ENCODE results near the gene FZD8. TPM values are rescaled to one million over a fixed set of nuclear protein-coding genes. Genes with fewer than 3 reads are reported as not detected.

Gene FZD8
- total RNA-seq, 2 experiments from 2014 or later, result 0.15 to 0.22 TPM

DNA sequence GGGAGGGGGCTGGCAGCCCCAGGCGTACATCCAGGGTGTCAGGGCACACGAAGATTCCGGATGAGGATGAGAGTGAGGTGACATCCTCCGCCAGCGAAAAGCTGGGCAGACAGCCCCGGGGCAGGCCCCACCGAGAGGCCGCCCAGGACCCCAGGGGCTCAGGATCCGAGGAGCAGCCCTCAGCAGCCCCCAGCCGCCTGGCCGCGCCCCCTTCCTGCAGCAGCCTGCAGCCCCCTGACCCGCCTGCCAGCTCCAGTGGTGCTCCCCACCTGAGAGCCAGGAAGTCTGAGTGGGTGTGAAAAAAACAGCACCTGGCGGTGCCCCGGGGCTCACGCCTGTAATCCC is 33.8 kb downstream of the FZD8 start:
- H3K27me3 Mint-ChIP-seq, result peaks cover 35% of the 10 kb centered on the region
- peaks cover 2% of the 10 kb centered on the region for H3K9me3 Mint-ChIP-seq
- no peak for DNase-seq
- POLR2A ChIA-PET, result no interaction called here
- H3K36me3 Mint-ChIP-seq (ENCODE audit: low read depth), result no peaks in the 10 kb centered on the region
- no peak overlapping the region for H3K4me3 Mint-ChIP-seq
- CTCF ChIA-PET, result no interaction called here
- peaks cover 6% of the 10 kb centered on the region for H3K4me1 Mint-ChIP-seq
- no peak overlapping the region for H3K27ac Mint-ChIP-seq

DNA sequence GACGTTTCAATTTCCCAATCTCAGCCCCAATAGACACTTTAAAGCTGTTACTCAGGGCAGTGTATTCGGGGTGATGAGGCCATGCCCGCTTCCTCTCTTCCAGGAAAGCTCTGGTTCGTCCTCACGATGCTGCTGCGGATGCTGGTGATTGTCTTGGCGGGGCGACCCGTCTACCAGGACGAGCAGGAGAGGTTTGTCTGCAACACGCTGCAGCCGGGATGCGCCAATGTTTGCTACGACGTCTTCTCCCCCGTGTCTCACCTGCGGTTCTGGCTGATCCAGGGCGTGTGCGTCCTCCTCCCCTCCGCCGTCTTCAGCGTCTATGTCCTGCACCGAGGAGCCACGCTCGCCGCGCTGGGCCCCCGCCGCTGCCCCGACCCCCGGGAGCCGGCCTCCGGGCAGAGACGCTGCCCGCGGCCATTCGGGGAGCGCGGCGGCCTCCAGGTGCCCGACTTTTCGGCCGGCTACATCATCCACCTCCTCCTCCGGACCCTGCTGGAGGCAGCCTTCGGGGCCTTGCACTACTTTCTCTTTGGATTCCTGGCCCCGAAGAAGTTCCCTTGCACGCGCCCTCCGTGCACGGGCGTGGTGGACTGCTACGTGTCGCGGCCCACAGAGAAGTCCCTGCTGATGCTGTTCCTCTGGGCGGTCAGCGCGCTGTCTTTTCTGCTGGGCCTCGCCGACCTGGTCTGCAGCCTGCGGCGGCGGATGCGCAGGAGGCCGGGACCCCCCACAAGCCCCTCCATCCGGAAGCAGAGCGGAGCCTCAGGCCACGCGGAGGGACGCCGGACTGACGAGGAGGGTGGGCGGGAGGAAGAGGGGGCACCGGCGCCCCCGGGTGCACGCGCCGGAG is 34.4 kb downstream of the FZD8 start:
- POLR2A ChIA-PET, result no interaction called here
- CTCF ChIA-PET, result interaction anchor here (0.6 kb wide), 1 partner anchor 207 kb away, joined by 3 read pairs; no protein-coding TSS in a partner anchor

DNA sequence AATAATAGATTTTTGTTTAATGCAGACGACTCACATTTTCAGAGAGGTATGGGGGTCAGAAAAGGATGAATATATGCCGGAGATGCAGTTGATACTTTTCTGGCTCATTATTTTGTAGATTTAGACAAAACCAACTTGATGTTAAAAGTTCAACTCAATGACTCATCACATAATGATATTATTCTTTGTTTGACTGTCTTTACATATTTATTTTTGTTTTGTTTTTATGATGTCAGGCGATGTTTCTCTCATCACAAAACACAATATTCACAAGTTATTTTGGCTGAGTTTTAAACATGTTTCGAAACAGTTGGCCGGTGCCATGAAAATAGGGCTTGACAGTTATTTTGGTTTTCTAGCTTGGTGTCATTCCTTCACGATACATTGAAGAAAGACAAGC is 35.7 kb downstream of the FZD8 start:
- DNase-seq, result no peak
- H3K4me1 Mint-ChIP-seq, result peaks cover 6% of the 10 kb centered on the region
- H3K9me3 Mint-ChIP-seq, result peaks cover 2% of the 10 kb centered on the region
- no peaks in the 10 kb centered on the region for H3K36me3 Mint-ChIP-seq (ENCODE audit: low read depth)
- H3K4me3 Mint-ChIP-seq, result no peak overlapping the region
- CTCF ChIA-PET, result no interaction called here
- no peak overlapping the region for H3K27ac Mint-ChIP-seq
- peaks cover 37% of the 10 kb centered on the region for H3K27me3 Mint-ChIP-seq
- POLR2A ChIA-PET, result no interaction called here

More for the DNA sequence above, 34.4 kb downstream of the FZD8 start:
- peak; percentile 10 for DNase-seq
- H3K27me3 Mint-ChIP-seq, result peaks cover 35% of the 10 kb centered on the region
- H3K9me3 Mint-ChIP-seq, result peaks cover 2% of the 10 kb centered on the region
- no peak overlapping the region for H3K27ac Mint-ChIP-seq
- H3K4me3 Mint-ChIP-seq, result peak overlapping the region; percentile 55
- H3K36me3 Mint-ChIP-seq (ENCODE audit: low read depth), result no peaks in the 10 kb centered on the region
- peaks cover 6% of the 10 kb centered on the region for H3K4me1 Mint-ChIP-seq

DNA sequence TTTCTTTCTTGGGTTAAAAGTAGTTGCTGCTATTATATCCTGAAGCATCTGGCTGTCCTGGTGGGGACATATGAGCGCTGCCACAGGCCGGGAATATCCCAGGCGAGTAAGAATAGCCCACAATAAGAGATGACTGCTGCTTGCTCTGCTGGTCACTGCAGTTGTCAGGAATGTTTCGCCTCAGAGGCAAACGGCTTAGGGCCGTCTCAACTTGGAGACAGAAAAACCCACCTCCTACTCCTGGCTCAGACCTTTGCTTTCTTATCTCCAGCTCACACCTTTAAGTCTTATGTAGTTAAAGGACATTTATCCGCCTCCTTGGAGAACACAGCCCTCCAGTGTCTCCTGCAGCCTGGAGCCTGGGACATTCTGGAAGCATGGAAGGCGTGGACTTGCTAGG is 36.9 kb downstream of the FZD8 start, which contains the start of gene GJD4:
Gene GJD4, plus strand, starts transcription at position 151 of the 400 bp plus-strand sequence. Its CDS starts 227 bp downstream, at position 378.
- ChIA-PET CTCF (no interaction called here), POLR2A (no interaction called here)
- Mint-ChIP-seq H3K27ac (no peak within 1 kb of the TSS), H3K36me3 (ENCODE audit: low read depth) (no peaks in the 10 kb centered on the region), H3K4me3 (no peak within 1 kb of the TSS), H3K9me3 (peaks cover 2% of the 10 kb centered on the region), H3K27me3 (peaks cover 38% of the 10 kb centered on the region), H3K4me1 (peaks cover 6% of the 10 kb centered on the region)
- no peak for DNase-seq

DNA sequence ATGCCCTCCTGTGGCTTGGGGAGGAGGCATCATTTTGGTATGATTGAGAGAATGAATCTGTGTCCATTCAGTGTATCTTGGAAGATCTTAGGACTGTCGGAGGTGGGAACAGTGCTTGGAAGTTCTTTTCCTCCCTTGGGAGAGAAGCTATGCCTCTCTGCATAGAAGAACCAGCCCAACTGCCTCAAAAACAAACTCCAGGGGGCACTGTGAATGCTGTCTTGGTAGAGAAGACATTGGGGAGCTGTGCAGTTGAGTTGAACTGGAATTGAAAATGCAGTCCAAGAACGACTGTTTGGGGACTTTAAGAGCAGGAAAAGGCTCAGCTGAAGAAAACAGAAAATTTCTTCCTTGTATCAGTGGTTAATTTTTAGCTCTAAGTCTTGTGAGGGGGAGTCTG is 41.9 kb downstream of the FZD8 start:
- no peak for DNase-seq
- Mint-ChIP-seq H3K9me3 (peaks cover 3% of the 10 kb centered on the region), H3K36me3 (ENCODE audit: low read depth) (no peaks in the 10 kb centered on the region), H3K27me3 (peaks cover 18% of the 10 kb centered on the region), H3K4me1 (no peaks in the 10 kb centered on the region), H3K27ac (no peak overlapping the region), H3K4me3 (no peak overlapping the region)
- ChIA-PET POLR2A (no interaction called here), CTCF (no interaction called here)

DNA sequence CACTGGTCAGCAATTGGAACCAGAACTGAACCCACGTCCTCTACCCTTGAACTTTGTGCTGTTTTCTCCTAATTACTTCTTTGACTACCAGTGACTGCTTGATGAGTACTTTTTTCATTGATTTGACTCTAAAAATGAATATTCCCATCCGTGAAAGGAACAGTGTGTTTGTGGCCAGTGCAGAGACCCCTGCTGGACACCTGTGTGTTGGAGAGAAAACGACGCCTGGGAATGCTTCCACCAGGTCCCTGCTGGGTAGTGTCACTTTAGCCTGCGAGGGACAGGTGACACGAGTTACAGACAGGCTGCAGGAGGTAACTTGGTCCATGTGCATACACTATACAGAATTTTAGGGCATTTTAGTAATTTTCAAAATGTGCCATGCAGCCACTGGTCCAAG is 43.7 kb downstream of the FZD8 start:
- Mint-ChIP-seq H3K27me3 (peaks cover 6% of the 10 kb centered on the region), H3K4me3 (no peak overlapping the region), H3K9me3 (peaks cover 3% of the 10 kb centered on the region), H3K4me1 (no peaks in the 10 kb centered on the region), H3K36me3 (ENCODE audit: low read depth) (no peaks in the 10 kb centered on the region), H3K27ac (no peak overlapping the region)
- DNase-seq, result no peak
- POLR2A ChIA-PET, result no interaction called here
- CTCF ChIA-PET, result no interaction called here

DNA sequence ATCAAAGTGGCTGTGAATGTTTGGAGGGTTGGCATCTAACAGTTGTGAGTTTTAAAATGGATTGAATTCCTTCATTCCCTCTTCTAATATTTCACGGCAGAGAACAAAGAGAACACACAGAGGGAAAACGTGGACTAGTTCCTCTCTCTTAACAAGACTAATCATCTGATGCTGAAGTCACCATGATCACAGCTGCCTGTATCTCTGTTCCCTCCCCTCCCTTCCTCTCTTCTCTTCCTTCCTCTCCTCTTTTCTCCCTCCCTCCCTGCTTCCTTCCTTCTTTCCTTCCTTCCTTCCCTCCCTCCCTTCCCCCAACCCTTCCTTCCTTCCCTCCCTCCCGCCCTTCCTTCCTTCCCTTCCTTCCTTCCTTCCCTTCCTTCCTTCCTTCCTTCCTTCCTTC is 47.0 kb downstream of the FZD8 start:
- CTCF ChIA-PET, result no interaction called here
- Mint-ChIP-seq H3K27me3 (peaks cover 10% of the 10 kb centered on the region), H3K4me1 (no peaks in the 10 kb centered on the region), H3K27ac (no peak overlapping the region), H3K4me3 (no peak overlapping the region), H3K36me3 (ENCODE audit: low read depth) (no peaks in the 10 kb centered on the region), H3K9me3 (peaks cover 3% of the 10 kb centered on the region)
- no peak for DNase-seq
- POLR2A ChIA-PET, result no interaction called here

DNA sequence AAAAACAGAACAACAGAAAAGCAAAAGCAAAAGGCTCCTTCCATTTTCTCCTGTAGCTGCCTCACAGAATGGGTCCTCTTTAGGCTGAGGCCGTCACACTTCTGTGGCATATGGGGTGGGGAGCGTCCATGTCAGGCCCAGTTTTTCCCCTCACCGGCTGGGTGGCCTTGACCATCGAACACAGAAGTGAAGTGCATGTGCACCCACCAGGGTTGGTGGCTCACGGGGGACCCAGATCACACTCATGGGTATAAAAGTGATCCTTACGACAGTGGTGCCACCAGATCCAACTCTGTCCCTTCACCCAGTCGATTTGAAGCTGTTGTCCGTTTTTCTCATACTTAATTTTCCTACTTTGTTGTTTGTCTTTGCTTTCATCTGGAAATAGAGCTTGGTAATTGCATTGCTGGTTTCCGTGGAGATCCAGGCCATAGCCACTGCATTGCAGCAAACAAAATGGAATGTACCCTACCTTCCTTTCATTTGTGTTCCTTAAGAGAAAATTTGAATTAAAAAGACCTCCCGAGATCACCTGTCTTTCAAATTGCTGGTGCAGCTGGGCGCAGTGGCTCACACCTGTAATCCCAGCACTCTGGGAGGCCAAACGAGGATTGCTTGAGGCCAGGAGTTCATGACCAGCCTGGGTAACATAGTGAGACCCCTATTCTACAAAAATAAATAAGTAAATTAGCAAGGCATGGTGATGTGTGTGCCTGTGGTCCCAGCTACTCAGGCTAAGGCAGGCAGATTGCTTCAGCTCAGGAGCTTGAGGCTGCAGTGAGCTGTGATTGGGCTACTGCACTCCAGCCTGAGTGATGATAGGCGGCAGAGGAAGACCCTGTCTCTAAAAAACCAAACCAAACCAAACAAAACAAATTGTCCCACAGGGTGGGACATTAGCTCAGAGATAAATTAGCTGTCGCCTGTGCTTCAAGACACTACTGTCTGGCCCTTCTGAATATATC is 47.7 kb downstream of the FZD8 start:
- Mint-ChIP-seq H3K36me3 (ENCODE audit: low read depth) (no peaks in the 10 kb centered on the region), H3K4me3 (no peak overlapping the region), H3K27ac (no peak overlapping the region), H3K4me1 (no peaks in the 10 kb centered on the region), H3K27me3 (peaks cover 8% of the 10 kb centered on the region), H3K9me3 (peaks cover 3% of the 10 kb centered on the region)
- CTCF ChIA-PET, result no interaction called here
- DNase-seq, result no peak
- POLR2A ChIA-PET, result no interaction called here

DNA sequence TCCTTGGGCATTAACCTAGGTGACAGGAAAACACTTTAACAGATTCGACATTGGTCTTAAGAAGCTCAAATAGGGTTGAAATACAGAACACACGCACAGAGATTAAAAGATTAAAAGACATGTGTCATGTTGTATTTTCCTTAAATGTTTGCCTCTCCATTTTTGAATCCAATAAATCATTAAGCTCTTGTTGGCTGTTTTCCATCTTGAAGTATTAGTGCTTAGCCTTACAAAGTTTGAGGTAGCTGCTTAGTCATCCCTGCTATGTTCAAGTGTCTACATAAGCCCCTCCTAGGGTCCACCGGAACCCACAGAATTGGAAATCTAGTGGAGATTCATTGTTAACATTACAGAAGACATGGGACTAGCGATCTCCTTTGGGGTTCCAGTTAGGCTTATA is 49.7 kb downstream of the FZD8 start:
- H3K27ac Mint-ChIP-seq, result no peak overlapping the region
- no peak overlapping the region for H3K4me3 Mint-ChIP-seq
- ChIA-PET POLR2A (no interaction called here), CTCF (interaction anchor here (1.3 kb wide), 1 partner anchor 20 kb away, joined by 3 read pairs; no protein-coding TSS in a partner anchor)
- DNase-seq, result no peak
- peaks cover 8% of the 10 kb centered on the region for H3K27me3 Mint-ChIP-seq
- H3K36me3 Mint-ChIP-seq (ENCODE audit: low read depth), result no peaks in the 10 kb centered on the region
- no peaks in the 10 kb centered on the region for H3K4me1 Mint-ChIP-seq
- peaks cover 3% of the 10 kb centered on the region for H3K9me3 Mint-ChIP-seq

DNA sequence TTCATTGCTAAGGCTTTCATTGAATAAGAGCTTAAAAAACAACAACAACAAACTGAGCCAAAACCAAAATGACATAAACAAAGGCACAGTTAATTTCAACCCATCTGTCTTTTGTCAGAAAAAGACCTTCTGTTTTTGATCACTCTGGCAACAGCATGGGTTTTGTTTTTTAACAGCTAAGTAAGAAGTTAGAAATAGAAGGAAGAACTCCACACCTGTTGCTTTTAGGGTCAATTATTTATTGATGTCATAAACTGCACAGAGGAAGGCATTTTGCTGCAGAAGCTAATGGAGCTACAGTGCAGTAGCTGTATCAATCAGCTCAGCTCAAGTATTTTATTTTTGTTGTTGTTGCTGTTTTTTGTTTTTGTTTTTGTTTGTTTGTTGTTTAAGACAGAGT is 53.3 kb downstream of the FZD8 start:
- no peak overlapping the region for H3K4me3 Mint-ChIP-seq
- H3K27me3 Mint-ChIP-seq, result peaks cover 8% of the 10 kb centered on the region
- no peak overlapping the region for H3K27ac Mint-ChIP-seq
- H3K9me3 Mint-ChIP-seq, result no peaks in the 10 kb centered on the region
- peaks cover 1% of the 10 kb centered on the region for H3K4me1 Mint-ChIP-seq
- no peaks in the 10 kb centered on the region for H3K36me3 Mint-ChIP-seq (ENCODE audit: low read depth)
- no peak for DNase-seq
- CTCF ChIA-PET, result no interaction called here
- POLR2A ChIA-PET, result interaction anchor here (0.6 kb wide), 1 partner anchor 42 kb away, joined by 3 read pairs; no protein-coding TSS in a partner anchor

Other genes starting within 250 kb of the FZD8 start
- gene GJD4, start 37.0 kb downstream of the FZD8 start, total RNA-seq, result not detected